ENCODE data around the gene ZDHHC5.
"Not testable (repeated sequence)": the region's sequence is repeated elsewhere in the genome, so short reads cannot be mapped to it uniquely, and the experiment has no call there.

Gene ZDHHC5

DNA sequence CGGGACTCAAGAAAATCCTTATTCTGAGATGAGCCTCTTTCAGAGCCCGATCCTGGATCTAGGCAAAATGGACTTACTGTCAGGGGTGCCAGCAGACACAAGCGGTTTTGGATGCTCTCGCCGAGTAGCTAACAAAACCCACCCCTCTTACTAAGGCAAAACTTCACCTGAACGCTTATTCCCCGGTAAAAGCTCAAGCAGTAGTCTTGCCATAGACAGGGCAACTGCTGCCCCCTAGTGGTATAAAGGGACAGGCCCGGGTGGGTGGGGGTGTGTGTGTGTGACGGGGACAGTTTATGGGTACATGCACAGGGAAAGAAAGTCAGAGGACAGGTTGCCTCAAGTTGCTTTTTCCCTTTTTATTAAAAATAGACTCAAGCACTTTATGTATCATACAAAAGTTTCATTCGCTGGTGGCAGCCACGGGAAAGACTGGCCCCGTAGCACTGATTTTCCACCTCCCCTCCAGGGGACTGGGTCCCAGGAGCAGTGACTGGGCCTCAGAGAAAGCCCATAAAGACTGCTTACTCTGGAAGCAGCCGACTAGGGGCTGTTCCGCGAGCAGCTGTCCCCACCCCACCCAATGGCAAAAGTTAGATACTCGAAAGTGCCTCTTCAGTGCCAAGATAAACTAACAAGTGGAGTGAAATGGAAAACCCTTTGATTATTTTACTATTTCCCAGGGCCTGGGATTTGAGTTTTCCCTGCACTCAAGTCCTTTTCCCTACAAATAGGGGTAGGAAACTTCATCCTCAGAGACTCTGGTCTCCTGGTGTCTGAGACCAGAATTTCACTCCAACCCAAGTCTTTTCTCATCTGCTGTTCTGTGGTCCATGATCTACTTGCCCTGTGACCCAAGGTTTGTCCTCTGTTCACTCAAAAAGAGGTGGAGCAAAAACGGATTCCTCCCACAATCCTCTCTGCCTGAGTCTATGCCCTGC, 22.9 kb upstream of the ZDHHC5 start:
- no peak for DNase-seq (ENCODE audit: low read depth, low spot score)

DNA sequence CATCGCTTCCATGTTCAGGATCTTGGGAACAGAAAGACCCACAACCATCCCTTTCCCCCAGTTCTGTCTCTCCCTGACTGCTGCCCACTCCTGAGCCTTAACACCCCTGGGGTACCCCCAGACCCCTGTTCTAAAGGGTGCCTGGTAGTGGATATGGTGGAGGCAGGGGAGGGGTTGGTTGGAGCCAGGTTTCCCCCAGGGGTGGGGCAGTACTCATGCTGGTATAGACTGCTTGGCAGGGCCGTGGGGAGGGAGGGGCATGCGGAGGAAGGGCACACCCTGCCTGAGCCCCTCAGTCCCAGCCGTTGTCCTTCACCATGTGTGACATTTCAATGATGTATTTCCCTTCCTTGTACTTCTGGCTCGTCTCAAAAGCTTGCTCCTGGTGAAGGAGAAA, 22.2 kb upstream of the ZDHHC5 start:
- no peak for DNase-seq (ENCODE audit: low read depth, low spot score)

- DNase-seq (ENCODE audit: low read depth, low spot score): no peak
Observed at GRCh38 chr11:57646194-57646798, 21.6 kb upstream of the ZDHHC5 start.

- DNase-seq (ENCODE audit: low read depth, low spot score): no peak
Observed at GRCh38 chr11:57646799-57647303, 21.1 kb upstream of the ZDHHC5 start.

DNA sequence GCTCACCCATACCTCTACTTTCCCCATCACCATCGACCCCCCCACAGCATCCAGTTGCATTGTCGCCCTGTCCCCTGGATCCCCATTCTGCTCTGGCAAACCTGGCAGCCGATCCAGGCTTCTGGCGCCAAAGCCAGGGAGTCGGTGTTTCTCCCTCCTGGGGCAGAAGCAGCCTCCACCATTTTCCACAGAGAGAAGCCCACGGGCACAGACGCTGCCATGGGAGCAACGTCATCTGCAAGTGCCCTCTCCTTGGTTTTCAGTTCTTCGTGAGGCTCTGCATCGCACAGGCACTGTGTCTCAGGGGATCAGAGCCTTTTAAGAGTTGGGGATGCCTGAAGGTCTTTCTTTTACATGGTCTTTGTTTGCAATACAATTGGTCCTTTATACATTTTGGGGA, 20.5 kb upstream of the ZDHHC5 start:
- DNase-seq (ENCODE audit: low read depth, low spot score): no peak

DNA sequence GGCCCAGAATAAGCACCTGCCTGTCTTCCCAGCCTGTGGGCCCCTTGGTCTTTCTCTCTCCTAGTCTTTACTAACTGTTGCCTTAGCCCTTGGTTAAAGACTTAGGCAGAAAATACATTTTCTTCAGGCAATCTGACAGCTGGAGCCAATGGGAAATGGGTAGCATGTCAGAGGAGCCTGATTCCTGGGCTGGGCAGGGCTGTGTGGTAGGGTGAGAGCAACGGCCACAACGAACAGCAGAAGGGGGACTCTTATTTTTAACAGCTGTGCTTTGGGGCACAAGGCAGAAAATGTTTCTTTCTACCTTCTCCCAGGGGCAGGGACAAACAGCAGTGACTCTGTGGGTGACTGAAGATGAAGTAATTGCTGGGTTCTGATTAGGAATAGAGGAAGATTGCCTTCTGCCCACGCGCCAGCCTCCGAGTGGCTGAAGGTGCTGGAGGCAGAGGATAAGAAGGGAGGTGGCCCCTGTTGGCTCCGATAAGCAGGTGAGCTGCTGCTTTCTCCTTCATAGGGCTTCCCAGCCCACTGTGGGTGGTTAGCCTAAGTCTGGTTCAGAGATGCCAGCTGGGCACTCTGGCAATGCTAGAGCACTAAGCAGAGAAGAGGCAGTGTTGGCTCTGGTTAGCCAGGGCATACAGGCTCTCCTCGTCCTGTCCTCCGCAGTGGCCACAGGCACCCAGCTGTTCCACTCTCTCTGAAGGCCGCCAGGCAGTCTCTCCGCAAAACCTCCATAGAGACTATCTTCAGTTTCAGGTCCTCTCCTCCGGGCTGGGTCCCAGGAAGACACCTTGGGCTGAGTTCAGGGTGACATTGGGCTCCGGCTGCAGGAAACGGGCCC, 19.7 kb upstream of the ZDHHC5 start:
- no peak for DNase-seq (ENCODE audit: low read depth, low spot score)

- no peak for DNase-seq (ENCODE audit: low read depth, low spot score)
Observed at GRCh38 chr11:57648801-57649735, 18.8 kb upstream of the ZDHHC5 start.

DNA sequence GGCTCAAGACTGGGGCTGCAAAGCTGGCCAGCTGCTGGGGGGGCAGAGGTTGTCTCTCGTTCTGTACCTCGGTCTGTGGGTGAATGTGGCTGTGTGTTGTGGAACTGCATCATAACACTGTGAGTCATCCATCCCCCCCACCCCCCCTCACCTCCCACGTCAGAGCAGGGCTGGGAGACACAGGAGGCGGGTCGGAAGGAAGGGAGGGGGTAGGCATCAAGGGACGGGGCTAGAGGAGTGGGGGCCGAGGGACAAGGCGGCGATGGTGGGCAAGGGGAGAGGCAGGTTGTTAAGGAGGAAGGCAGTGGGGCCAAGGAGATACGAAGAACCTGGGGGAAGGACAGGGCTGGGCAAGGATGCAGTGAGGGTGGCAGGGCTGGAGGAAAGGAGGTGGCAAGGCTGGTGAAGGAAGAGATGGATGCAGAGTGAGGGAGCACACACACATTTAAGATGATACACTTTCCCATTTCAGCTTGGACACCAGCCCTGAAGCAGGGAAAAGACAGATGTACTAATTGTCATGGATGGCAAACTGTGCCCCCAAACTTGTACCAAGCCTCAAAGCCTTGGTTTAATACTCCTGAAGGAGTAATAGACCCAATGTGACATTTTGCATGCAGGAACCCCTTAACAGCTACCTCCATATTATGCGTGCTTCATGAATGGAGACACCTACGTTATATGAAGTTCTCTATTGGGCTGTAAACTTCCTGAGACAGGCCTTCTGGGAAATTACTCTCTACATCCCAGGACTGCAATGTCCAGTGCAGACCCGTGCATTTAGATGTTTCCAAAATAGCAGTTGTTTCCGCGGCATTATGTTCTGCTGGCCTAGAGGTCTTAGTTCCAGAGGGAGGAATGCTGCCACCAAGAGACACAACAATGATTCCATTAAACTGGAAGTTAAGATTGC, 17.8 kb upstream of the ZDHHC5 start, which contains the start of gene YPEL4:
Gene YPEL4 (minus strand): TSS at position 87 of the 913 bp plus-strand sequence. CDS start 2,805 bp downstream, outside the sequence.
- no peak for DNase-seq (ENCODE audit: low read depth, low spot score)

DNA sequence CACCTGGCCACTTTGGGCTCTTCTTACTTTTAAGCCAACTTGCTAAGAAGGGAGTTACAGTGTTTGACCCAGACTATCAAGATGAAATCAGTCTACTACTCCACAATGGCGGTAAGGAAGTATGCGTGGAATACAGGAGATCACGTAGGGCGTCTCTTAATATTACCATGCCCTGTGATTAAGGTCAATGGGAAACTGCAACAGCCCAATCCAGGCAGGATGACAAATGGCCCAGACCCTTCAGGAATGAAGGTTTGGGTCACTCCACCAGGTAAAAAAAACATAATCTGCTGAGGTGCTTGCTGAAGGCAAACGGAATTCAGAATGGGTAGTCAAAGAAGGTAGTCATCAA, 17.2 kb upstream of the ZDHHC5 start:
- DNase-seq (ENCODE audit: low read depth, low spot score): no peak

DNA sequence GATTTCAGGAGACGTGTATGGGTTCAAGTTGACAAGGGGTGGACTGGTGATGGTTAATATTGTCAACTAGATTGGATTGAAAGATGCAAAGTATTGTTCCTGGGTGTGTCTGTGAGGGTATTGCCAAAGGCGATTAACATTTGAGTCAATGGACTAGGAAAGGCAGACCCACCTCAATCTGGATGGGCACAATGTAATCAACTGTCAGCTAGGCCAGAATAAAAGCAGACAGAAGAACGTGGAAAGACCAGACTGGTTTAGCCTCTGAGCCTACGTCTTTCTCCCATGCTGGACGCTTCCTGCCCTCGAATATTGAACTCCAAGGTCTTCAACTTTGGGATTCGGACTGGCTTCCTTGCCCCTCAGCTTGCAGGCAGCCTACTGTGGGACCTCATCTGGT, 16.5 kb upstream of the ZDHHC5 start:
- DNase-seq (ENCODE audit: low read depth, low spot score): no peak

DNA sequence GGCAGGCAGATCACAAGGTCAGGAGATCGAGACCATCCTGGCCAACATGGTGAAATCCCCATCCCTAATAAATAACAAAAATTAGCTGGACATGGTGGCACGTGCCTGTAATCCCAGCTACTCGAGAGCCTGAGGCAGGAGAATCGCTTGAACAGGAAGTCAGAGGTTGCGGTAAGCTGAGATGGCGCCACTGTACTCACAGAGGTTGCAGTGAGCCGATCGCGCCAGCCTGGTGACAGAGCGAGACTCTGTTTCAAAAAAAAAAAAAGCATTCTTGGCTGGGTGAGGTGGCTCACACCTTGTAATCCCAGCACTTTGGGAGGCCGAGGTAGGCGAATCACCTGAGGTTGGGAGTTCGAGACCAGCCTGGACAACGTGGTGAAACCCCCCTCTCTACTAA, 15.7 kb upstream of the ZDHHC5 start:
- DNase-seq (ENCODE audit: low read depth, low spot score): not testable (repeated sequence)

DNA sequence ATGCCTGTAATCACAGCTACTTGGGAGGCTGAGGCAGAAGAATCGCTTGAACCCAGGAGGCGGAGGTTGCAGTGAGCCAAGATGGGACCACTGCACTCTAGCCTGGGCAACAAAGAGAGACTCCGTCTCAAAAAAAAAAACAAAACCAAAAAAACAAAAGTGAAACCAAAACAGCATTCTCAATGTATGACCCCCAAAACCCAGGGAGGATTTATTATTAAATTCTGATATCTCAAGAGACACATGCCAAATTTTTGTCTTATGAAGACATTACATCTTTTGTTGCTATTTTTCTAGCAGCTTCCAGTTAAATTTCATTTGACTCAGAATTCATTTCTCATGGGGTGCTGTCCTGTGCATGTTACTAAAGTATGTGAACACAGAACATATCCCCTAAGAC, 15.3 kb upstream of the ZDHHC5 start:
- no peak for DNase-seq (ENCODE audit: low read depth, low spot score)

DNA sequence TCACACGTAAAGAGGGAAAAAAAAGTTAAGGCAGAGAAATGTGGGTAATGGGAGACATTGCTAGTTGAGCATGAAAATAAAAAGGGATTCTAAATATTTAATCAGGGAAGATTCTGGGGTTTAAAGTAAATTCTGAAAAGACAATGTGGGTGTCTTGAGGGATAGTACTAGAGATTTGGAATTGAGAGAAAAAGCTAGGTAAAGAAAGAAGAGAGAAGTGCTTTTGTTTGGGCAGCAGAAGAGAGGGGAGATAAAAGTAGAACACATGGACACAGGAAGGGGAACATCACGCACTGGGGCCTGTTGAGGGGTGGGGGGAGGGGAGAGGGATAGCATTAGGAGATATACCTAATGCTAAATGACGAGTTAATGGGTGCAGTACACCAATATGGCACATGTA, 14.8 kb upstream of the ZDHHC5 start:
- no peak for DNase-seq (ENCODE audit: low read depth, low spot score)

- no peak for DNase-seq (ENCODE audit: low read depth, low spot score)
Observed at GRCh38 chr11:57656885-57657193, 11.1 kb upstream of the ZDHHC5 start.

DNA sequence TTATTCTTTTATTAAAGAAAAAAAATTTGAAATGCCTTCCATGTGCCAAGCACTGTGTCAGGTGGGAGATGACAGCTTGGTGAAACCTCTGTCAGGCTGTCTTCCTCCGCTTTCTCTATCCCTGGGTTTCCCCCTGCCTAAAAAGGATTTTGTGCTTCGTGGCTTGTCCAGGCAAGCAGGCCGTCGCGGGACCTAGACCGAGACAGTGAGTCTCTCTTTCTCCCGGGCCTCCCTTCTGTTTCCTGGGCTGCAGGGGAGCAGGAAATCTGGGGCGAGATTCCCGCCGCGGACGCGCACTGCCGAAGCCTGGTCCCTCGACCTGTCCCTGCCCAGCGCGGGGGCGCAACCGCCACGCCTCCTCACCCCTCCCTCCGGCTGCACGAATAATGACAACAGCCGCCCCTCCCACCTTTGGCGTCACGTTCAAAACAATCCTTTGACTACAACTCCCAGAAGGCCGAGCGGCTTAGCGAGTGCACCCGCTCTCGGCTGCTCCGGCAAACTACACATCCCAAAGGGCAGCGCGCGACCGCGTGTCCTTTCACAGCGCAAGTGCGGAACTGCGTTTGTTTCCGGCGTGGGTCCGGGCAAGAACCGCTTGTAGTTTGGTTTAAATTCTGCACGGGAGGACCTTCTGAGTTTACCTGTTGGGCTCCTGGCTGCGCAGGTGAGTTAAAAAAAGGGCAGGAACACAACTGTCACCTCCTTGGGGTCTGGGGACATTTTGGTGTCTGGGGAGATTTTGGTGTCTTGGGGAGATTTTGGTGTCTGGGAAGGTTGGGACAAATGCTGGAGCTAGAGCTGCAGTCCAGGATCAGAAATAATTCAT, 10.5 kb upstream of the ZDHHC5 start, which contains the start of gene CLP1:
Gene CLP1 (plus strand): TSS at position 569 of the 829 bp plus-strand sequence. CDS start 1,715 bp downstream, outside the sequence.
- peak; percentile 94 for DNase-seq (ENCODE audit: low read depth, low spot score)

GRCh38 chr11:57658023-57658361, 9.9 kb upstream of the ZDHHC5 start:
- DNase-seq (ENCODE audit: low read depth, low spot score): no peak

GRCh38 chr11:57659669-57660068, 8.2 kb upstream of the ZDHHC5 start:
- DNase-seq (ENCODE audit: low read depth, low spot score): no peak

GRCh38 chr11:57662893-57663292, 5.0 kb upstream of the ZDHHC5 start:
- DNase-seq (ENCODE audit: low read depth, low spot score): no peak

DNA sequence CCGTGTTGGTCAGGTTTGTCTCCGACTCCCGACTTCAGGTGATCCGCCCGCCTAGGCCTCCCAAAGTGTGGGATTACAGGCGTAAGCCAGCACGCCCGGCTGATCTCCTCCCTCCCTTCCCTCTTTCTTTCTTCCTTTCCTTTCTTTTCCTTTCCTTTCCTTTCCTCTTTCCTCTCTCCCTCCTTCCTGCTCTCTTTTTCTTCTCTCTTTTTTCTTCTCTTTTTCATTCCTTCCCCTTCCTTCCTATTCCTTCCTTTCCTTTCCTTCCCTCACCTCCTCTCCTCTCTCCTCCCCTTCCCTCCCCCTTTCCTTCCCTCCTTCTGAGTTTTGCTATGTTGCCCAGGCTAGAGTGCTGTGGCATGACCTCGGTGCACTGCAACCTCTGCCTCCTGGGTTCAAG, 3.9 kb upstream of the ZDHHC5 start:
- no peak for DNase-seq (ENCODE audit: low read depth, low spot score)
